CD4-positive, CD25-positive, alpha-beta regulatory T cell (primary cell): ENCODE measurements around the gene CREB1. TPM values are rescaled to one million over a fixed set of nuclear protein-coding genes. Genes with fewer than 3 reads are reported as not detected.

Experiments
- polyA plus RNA-seq, 4 donors: library from polyadenylated mRNA; unstranded; fragments of 300-500 nt; fragmentation: Illumina TruSeq; gene quantifications; one replicate each; pipeline ENCODE4 v1.2.3, GENCODE V29; 2021
- total RNA-seq: library from RNA; stranded (reverse); gene quantifications from one replicate; pipeline ENCODE4 v1.2.3, GENCODE V29; 2022

The CREB1 gene
- total and polyA plus RNA-seq, 5 donors from 2014 or later: 69.0 to 124 (median 90.8) TPM

Other genes starting within 250 kb of the CREB1 start
- gene METTL21A, start 95.4 kb downstream of the CREB1 start, total RNA-seq: 13.7 TPM
- gene METTL21A, start 95.4 kb downstream of the CREB1 start, polyA plus RNA-seq: 10 to 100 TPM; 21.7 to 29.7 (median 23.0) TPM
- 13.1 TPM for gene CCNYL1, start 181.7 kb downstream of the CREB1 start, total RNA-seq
- 1 to 10 TPM in 2 of 4 donors, under 1 TPM in 2; 0.81 to 1.3 (median 1.0) TPM for gene CCNYL1, start 181.7 kb downstream of the CREB1 start, polyA plus RNA-seq
- 0.27 TPM for gene FZD5, start 239.9 kb downstream of the CREB1 start, total RNA-seq
- under 1 TPM in 1 of 4 donors, not detected in 3; 0.07 TPM for gene FZD5, start 239.9 kb downstream of the CREB1 start, polyA plus RNA-seq